IPS-11a (cell line): ENCODE measurements around the gene MTA3.

ENCODE experiments used
- H3K4me3 ChIP-seq: one replicate; pipeline ENCODE4 v1.5.1; 2013; ENCODE audit warnings: low read depth, low read length, control low read depth

The MTA3 gene

GRCh38 chr2:42757981-42758740 lies 189.7 kb downstream of the MTA3 start:
- H3K4me3 ChIP-seq, result no peak overlapping the region

DNA sequence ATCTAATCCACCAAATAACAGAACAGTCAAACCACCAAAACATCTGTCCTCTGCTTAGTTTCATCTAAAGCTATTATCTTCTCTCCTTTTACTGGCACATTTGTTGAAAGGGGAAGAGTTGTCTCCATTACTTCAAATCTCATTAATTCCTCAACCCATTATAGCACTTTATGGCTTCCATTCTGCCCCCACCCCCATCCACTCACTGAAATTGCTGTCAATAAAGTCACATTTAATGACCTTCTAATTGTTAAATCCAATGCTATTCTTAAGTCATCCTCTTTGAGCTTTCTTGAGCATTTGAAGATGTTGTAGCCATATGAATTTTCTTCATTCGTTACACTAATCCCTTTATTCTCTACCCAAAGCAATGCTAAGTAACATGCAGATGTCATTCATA lies 190.3 kb downstream of the MTA3 start:
- H3K4me3 ChIP-seq, result no peak overlapping the region

DNA sequence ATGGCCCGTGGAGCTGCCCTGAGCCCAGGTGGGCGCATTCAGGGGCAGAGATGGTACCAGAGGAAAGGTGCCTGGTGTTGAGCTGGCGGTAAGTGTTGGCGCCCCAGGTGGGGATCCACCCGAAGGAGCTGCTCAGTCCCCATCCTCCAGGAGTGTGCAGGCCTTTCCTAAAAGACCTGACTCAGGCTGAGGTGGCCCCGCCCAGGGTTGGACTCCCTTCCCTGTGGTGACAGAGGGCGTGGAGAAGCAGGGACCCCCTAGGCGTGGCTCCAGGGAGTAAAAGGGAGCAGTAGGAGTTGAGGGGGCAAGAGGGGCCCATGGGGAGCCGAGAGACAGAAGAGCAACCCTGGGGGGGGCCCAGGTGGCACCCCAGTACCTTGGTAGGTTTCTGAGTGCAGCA lies 193.1 kb downstream of the MTA3 start:
- no peak overlapping the region for H3K4me3 ChIP-seq

GRCh38 chr2:42762155-42762554 lies 193.7 kb downstream of the MTA3 start:
- H3K4me3 ChIP-seq, result no peak overlapping the region

GRCh38 chr2:42762823-42763804 lies 194.7 kb downstream of the MTA3 start:
- H3K4me3 ChIP-seq, result no peak overlapping the region

DNA sequence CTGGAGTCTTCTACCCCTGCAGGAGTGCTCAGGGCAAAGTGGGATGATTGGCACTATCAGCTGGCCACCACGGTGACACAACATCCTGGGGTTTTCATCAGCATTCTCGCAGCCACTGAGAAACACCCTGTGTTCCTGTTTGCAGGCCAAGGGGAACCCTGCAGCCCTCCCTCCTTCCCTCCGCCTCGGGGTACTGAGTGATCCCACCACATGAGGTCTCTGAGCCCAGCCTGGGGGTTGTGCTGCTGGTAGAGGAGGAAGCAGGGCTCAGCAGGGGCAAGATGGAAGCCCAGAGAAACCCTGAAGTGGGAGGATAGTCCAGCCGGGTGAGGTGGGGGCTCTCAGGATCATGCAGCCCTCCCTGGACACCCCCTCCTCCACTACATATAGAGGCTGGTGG lies 195.7 kb downstream of the MTA3 start, which contains the start of gene OXER1:
Gene OXER1 (minus strand): TSS at position 40 of the 400 bp plus-strand sequence. CDS start 73 bp downstream, outside the sequence.
- no peak within 1 kb of the TSS for H3K4me3 ChIP-seq

DNA sequence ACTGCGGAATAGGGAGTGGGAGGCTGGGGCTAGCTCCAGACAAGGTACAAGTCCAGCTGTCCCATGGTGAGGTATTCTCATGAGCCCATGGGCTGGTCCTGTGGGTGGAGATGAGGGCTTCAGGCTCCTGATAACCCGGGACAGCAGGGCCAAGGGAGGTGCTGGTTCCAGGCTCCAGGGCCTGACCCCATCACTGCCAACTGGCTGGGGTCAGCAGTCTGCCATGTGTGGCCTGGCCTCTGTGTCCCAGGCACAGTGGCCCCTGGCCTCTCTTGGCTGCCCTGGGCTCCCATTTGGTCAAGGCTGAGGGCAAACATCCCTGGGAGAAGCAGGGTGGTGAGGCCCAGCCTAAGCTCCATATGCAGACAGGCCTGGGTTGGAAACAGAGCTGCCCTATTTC lies 196.5 kb downstream of the MTA3 start:
- H3K4me3 ChIP-seq, result no peak overlapping the region

DNA sequence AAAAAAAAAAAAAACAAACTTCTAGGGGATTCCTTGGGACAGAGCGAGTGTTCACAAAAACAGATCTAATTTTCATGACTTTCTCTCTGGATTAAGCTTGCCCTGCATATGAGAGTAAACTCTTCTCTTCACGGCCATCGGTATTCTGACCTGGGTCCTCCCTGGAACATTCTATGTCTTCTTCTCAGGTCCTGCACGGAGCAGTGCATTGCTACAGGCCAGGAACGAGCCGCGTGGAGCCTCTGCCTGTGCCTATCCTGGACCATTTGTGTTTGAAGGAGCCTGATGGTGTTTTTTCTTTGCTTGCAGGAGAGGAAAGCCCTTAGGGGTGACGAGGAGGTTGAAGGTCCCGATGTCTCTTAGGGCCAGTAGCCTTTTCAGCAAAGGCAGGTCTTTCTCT lies 197.3 kb downstream of the MTA3 start:
- no peak overlapping the region for H3K4me3 ChIP-seq

- H3K4me3 ChIP-seq, result no peak overlapping the region
Measured at GRCh38 chr2:42767080-42767898, 198.9 kb downstream of the MTA3 start.

- no peak overlapping the region for H3K4me3 ChIP-seq
Measured at GRCh38 chr2:42767899-42768705, 199.7 kb downstream of the MTA3 start.

DNA sequence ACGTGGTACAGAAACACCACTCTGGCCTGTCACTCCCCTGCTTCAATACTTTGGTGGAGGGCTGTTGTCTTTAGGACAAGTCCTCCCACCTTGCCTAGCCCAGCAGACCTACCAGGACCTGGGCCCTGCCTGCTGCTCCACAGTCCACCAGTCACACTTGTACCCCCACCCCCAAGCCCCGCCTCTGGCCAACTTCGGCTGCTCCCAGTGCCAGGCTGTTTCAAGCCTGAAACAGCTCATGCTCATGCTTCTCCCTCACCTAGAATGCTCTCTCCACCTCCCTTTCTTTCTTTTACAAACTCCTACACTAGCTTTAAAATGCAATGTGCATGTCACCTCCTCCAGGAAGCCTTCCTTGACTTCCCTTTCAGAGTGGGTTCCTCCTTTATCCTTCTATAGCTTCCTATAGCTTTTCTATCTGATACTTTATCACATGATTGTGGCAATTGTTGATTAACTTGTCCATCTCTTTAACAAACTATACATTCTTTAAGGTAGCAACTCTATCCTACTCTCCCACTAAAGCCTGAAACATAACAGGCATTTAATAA lies 200.3 kb downstream of the MTA3 start:
- no peak overlapping the region for H3K4me3 ChIP-seq

DNA sequence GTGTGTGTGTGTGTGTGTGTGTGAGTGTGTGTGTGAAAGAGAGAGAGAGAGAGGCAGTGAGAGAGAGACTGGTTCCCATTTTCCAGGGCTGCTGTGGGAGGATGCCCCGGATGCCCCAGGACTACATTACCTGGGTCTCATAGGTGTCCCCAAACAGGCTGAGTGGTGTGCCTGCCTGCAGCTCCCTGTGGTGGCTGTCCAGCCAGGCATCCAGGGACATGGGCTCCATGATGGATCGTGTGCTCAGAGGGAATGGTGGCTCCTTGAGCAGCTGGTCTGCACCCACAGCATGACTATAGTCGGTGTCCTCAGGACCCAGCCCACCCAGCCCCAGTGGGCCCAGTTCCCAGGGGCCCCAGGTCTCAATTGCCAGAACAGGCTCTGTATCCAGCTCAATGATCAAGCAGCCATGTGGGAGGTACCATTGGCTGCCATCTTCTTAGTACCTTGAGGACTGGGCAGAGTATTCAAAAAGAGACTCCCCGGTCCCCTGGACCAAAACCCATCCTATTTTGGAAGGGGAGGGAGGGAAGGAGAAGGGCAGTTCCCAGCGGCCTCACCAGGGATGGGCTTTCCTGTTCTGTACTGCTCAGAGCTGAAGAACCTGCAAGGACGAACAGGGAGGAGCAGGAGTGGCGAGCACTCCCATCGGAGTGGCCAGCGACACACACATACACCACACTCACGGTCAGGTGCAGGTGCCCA lies 201.3 kb downstream of the MTA3 start:
- H3K4me3 ChIP-seq, result no peak overlapping the region

- H3K4me3 ChIP-seq, result no peak overlapping the region
Measured at GRCh38 chr2:42770288-42771131, 202.1 kb downstream of the MTA3 start.

GRCh38 chr2:42771546-42772153 lies 203.2 kb downstream of the MTA3 start:
- H3K4me3 ChIP-seq, result no peak overlapping the region

GRCh38 chr2:42775186-42775585 lies 206.8 kb downstream of the MTA3 start:
- H3K4me3 ChIP-seq, result no peak overlapping the region

DNA sequence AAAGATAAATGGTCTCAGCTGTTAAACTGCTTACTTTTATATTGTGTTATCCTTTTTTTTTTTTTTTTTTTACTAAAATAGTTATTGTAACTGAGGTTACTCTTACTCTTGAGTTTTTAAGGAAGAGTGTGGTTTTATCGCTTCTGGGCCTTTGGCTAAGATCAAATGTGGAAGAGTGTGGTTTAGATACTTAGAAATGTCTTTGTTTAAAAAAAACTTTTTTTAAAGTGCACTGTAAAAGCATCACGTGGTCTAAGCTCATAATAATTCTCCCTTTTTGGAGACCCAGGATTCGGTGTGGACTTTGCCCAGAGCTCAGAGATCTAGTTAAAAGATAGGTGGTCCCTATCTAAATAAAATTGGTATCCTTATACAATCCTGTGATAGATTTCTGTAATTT lies 207.4 kb downstream of the MTA3 start:
- H3K4me3 ChIP-seq, result no peak overlapping the region

- no peak overlapping the region for H3K4me3 ChIP-seq
Measured at GRCh38 chr2:42777883-42778805, 209.7 kb downstream of the MTA3 start.
